Measurements from ENCODE around the gene RXRB.
"Not testable (repeated sequence)": the region's sequence is repeated elsewhere in the genome, so short reads cannot be mapped to it uniquely, and the experiment has no call there.

The RXRB gene

DNA sequence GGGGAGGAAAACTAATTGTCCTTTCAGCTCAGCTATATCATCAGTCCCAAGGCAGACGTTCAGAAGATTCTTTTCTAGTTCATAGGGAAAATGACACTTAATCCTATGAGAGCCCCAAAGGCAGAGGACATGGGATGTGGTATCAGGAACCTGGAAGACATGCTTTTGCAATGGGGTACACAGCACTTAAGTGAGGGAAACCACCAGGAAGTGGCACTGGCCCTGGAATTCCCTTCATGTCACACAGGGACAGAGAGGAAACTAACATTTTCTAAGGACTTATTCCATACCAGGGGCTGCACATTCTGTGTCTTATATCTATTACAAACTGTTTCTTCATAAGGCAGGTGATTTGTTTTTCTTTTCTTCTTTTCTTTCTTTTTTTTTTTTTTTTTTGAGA is 43.0 kb upstream of the RXRB start:
- DNase-seq (ENCODE audit: low read depth, low spot score): no peak
- no peak overlapping the region for H3K4me3 ChIP-seq (ENCODE audit: low read depth, low read length)
- TF ChIP-seq, protein P1, sequence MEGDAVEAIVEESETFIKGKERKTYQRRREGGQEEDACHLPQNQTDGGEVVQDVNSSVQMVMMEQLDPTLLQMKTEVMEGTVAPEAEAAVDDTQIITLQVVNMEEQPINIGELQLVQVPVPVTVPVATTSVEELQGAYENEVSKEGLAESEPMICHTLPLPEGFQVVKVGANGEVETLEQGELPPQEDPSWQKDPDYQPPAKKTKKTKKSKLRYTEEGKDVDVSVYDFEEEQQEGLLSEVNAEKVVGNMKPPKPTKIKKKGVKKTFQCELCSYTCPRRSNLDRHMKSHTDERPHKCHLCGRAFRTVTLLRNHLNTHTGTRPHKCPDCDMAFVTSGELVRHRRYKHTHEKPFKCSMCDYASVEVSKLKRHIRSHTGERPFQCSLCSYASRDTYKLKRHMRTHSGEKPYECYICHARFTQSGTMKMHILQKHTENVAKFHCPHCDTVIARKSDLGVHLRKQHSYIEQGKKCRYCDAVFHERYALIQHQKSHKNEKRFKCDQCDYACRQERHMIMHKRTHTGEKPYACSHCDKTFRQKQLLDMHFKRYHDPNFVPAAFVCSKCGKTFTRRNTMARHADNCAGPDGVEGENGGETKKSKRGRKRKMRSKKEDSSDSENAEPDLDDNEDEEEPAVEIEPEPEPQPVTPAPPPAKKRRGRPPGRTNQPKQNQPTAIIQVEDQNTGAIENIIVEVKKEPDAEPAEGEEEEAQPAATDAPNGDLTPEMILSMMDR (IDR thresholded peaks at IDR 0.05; ENCODE audit: low read depth, low read length): no peak
- in situ Hi-C loops (cut with HindIII; ENCODE audit: low sequenced_read_pairs): no loop called here

DNA sequence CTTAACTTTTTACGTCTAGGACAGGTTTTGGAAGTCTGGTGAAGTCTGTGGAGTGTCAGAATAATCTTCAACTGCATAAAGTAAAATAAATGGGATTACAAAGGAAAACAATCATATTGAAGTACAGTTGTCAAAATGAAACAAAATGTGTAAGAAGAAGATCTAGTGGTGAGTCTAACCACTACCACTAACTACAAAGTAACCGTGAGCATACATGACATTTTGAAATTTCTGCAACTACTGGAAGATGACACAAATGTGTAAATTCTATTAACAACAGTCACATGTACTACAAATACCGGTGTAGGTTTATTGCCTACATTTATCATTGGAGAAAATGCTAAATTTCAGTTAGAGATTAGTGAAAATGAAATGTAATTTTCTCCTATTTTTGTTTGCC is 41.5 kb upstream of the RXRB start:
- DNase-seq (ENCODE audit: low read depth, low spot score): no peak
- in situ Hi-C loops (cut with HindIII; ENCODE audit: low sequenced_read_pairs): no loop called here
- TF ChIP-seq, protein P1 (IDR thresholded peaks at IDR 0.05; ENCODE audit: low read depth, low read length): no peak
- H3K4me3 ChIP-seq (ENCODE audit: low read depth, low read length): no peak overlapping the region

DNA sequence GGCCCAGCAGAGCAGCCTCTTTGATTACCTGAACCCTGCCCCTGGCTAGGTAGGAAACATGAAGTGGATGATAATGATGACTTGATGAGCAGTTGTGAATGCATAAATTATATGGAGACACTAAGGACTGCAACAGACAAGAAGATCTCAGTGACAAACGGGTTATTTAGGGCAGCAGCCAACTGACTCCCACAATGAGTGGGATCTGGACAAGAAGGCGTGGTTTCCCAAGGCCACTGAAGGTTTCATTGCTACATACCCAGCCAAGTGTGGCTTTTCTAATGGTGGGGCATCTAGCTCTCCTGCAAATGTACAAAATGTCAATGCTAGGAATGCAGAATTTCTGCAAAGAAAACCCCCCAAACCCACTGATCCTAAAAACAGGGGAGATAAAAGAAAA is 37.3 kb upstream of the RXRB start:
- H3K4me3 ChIP-seq (ENCODE audit: low read depth, low read length): no peak overlapping the region
- in situ Hi-C loops (cut with HindIII; ENCODE audit: low sequenced_read_pairs): no loop called here
- TF ChIP-seq, protein P1 (IDR thresholded peaks at IDR 0.05; ENCODE audit: low read depth, low read length): no peak
- DNase-seq (ENCODE audit: low read depth, low spot score): no peak

DNA sequence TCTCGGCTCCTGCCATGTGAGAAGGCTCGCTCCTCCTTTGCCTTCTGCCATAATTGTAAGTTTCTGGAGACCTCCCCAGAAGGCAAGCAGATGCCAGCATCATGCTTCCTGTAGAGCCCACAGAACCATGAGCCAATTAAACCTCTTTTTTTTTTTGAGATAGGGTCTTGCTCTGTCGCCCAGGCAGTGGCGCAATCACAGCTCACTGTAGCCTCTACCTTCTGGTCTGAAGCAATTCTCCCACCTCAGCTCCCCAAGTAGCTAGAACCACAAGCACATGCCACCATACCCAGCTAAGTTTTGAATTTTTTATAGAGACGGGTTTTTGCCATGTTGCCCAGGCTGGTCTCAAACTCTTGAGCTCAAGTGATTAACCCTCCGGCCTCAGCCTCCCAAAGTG is 36.4 kb upstream of the RXRB start:
- H3K4me3 ChIP-seq (ENCODE audit: low read depth, low read length): no peak overlapping the region
- no peak for DNase-seq (ENCODE audit: low read depth, low spot score)
- TF ChIP-seq, protein P1 (IDR thresholded peaks at IDR 0.05; ENCODE audit: low read depth, low read length): no peak
- in situ Hi-C loops (cut with HindIII; ENCODE audit: low sequenced_read_pairs): no loop called here

DNA sequence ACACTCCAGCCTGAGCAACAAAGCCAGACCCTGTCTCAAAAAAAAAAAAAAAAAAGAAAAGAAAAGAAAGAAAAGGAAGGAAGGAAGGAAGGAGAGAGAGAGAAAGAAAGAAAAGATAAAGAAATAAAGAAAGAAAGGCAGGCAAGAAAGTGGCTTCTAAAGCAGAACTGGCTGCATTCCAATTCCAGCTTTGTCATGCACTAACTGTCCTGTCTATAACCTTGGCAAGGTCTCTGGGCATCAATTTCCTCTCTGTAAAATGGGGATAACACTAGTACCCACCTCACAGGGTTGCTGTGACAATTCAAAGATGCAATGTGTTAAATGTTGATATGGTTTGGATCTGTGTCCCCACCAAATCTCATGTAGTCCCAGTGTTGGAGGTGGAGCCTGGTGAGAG is 35.9 kb upstream of the RXRB start:
- TF ChIP-seq, protein P1 (IDR thresholded peaks at IDR 0.05; ENCODE audit: low read depth, low read length): no peak
- H3K4me3 ChIP-seq (ENCODE audit: low read depth, low read length): no peak overlapping the region
- in situ Hi-C loops (cut with HindIII; ENCODE audit: low sequenced_read_pairs): no loop called here
- no peak for DNase-seq (ENCODE audit: low read depth, low spot score)

DNA sequence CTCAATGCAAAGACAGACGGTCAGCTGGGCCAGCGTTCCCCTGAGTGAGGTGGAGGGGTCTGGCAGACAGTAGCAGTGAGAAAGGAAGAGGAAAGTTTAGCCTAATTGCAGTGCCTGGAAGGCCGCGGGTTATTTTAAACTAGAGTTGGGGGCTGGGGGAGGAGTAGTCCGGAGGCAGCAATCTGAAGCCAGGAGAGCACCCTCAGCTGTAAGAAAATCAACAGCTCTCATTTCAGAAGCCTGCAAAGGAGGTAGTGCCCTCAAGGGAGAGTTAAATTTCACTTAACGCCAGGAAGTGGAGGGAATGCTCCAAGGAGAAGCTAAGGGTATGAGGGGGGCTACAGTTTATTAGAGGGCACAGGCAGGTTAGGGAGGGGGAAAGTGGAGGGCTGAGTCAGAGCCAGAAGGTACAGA is 34.8 kb upstream of the RXRB start:
- in situ Hi-C loops (cut with HindIII; ENCODE audit: low sequenced_read_pairs): no loop called here
- DNase-seq (ENCODE audit: low read depth, low spot score): no peak
- TF ChIP-seq, protein P1 (IDR thresholded peaks at IDR 0.05; ENCODE audit: low read depth, low read length): no peak
- H3K4me3 ChIP-seq (ENCODE audit: low read depth, low read length): no peak overlapping the region

DNA sequence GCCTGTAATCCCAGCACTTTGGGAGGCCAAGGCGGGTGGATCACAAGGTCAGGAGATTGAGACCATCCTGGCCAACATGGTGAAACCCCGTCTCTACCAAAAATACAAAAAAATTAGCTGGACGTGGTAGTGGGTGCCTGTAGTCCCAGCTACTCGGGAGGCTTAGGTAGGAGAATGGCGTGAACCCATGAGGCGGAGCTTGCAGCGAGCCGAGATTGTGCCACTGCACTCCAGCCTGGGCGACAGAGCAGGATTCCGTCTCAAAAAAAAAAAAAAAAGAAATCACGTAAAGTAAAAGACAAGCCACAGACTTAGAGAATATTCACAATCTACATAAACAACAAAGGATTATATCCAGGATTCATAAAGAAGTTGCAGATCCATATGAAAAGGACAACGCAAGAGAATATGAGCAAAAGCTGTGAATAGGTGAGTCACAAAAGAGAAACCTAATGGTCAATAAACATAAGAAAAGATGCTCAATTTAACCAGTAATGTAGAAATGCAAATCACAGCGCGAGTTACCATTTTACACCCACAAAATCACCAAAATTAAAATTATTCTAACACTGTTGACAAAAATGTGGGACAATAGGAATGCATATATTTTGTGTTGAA is 26.1 kb upstream of the RXRB start:
- H3K4me3 ChIP-seq (ENCODE audit: low read depth, low read length); DNase-seq (ENCODE audit: low read depth, low spot score); in situ Hi-C loops (cut with HindIII; ENCODE audit: low sequenced_read_pairs): not testable (repeated sequence)

All from astrocyte of the spinal cord (primary cell).